ENCODE data around the gene PEX7. TPM values are rescaled to one million over a fixed set of nuclear protein-coding genes. Genes with fewer than 3 reads are reported as not detected.

Gene PEX7
- total RNA-seq, 1 donor from 2014 or later, result 20.0 TPM

DNA sequence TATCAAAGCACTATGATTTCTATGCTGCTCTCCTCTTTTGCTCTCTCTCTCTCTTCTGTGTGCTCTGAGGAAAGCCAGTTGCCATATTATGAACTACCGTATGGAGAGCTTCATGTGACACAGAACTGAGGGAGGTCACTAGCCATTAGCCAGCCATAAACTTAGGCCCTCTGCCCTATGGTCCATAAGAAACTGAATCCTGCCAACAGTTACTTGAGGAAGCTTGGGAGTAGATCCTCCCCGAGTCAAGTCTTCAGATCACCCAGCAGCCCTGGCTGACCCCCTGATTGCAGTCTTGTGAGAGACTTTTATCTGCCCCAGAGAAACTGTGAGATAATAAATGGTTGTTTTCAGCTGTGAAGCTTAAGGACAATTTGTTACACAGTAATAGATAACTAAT is 5.7 kb upstream of the PEX7 start:
- FAIRE-seq, result no peak
- no peak for DNase-seq (ENCODE audit: low read depth)
- no peaks in the 10 kb centered on the region for H3K36me3 ChIP-seq (ENCODE audit: control insufficient read depth, insufficient read depth, low read length)
- no peaks in the 10 kb centered on the region for H3K27me3 ChIP-seq (ENCODE audit: control insufficient read depth, insufficient read depth, low read length)
- no peak overlapping the region for H3K4me3 ChIP-seq (ENCODE audit: low read depth, low read length)
- TF ChIP-seq, protein P1, sequence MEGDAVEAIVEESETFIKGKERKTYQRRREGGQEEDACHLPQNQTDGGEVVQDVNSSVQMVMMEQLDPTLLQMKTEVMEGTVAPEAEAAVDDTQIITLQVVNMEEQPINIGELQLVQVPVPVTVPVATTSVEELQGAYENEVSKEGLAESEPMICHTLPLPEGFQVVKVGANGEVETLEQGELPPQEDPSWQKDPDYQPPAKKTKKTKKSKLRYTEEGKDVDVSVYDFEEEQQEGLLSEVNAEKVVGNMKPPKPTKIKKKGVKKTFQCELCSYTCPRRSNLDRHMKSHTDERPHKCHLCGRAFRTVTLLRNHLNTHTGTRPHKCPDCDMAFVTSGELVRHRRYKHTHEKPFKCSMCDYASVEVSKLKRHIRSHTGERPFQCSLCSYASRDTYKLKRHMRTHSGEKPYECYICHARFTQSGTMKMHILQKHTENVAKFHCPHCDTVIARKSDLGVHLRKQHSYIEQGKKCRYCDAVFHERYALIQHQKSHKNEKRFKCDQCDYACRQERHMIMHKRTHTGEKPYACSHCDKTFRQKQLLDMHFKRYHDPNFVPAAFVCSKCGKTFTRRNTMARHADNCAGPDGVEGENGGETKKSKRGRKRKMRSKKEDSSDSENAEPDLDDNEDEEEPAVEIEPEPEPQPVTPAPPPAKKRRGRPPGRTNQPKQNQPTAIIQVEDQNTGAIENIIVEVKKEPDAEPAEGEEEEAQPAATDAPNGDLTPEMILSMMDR (IDR thresholded peaks at IDR 0.05; ENCODE audit: insufficient read depth, low read length, severe bottlenecking), result no peak

DNA sequence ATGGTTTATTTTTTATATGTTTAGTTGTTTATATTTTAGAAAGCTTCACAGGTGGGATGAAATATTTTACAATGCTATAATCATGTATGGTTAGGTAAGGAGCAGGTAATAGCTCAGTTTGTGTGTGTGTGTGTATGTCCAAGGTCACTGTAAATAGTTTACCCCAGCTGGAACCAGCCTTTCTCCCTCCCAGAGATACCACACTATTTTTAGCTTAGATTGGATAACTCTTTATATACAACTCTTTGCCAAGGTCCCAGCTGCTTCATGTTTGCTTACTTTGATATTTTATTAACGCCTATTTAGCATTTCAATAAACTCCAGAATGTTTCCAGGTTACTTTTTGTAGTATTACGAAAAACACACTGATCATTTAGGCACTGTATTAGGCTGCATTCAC is 1.8 kb upstream of the PEX7 start:
- no peak overlapping the region for H3K4me3 ChIP-seq (ENCODE audit: low read depth, low read length)
- H3K36me3 ChIP-seq (ENCODE audit: control insufficient read depth, insufficient read depth, low read length), result no peaks in the 10 kb centered on the region
- FAIRE-seq, result no peak
- TF ChIP-seq, protein P1 (IDR thresholded peaks at IDR 0.05; ENCODE audit: insufficient read depth, low read length, severe bottlenecking), result no peak
- H3K27me3 ChIP-seq (ENCODE audit: control insufficient read depth, insufficient read depth, low read length), result no peaks in the 10 kb centered on the region
- DNase-seq (ENCODE audit: low read depth), result no peak

DNA sequence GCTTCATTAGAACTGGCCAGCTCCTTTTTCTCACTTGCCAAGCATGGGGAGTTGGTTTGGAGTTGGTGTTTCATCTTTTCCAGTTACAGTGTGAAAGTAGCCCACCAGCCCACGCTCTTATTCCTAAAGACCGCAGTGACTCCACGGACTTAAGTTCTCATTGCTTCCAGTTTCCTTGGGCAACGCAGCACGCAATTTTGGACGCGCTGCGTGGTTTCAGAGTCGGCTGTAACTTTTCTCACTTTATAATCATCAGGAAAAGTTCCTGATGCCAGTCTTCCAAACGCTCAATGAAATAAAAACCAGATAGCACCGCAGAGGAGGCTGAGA is 381 bp upstream of the PEX7 start:
- DNase-seq (ENCODE audit: low read depth) (no peak), FAIRE-seq (no peak)
- TF ChIP-seq, protein P1 (IDR thresholded peaks at IDR 0.05; ENCODE audit: insufficient read depth, low read length, severe bottlenecking), result no peak

DNA sequence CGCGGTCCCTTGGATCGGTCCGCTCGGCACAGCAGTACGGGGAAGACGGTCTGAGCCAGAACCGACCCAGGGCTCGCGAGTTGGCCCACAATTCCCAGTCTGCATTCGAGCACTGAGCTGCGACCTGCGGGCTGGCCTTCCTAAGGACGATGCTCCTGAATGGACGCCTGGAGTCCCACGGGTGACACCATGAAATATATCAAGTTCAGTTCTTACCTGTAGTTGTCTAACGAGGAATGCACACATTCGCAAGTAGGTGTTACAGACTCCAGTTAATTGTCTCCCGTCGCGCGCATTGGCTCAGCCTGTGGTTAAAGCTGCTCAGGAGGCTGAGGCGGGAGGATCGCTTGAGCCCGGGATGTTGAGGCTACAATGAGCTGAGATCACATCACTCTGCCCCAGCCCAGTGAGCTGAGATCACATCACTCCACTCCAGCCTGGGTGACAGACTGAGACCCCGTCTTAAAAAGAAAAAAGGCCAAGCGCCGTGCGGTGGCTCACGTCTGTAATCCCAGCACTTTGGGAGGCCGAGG is 802 bp downstream of the PEX7 start:
- peak overlapping the region; percentile 67 for H3K4me3 ChIP-seq (ENCODE audit: low read depth, low read length)
- H3K36me3 ChIP-seq (ENCODE audit: control insufficient read depth, insufficient read depth, low read length), result no peaks in the 10 kb centered on the region
- no peaks in the 10 kb centered on the region for H3K27me3 ChIP-seq (ENCODE audit: control insufficient read depth, insufficient read depth, low read length)
- no peak for FAIRE-seq
- TF ChIP-seq, protein P1 (IDR thresholded peaks at IDR 0.05; ENCODE audit: insufficient read depth, low read length, severe bottlenecking), result no peak
- no peak for DNase-seq (ENCODE audit: low read depth)

More for the DNA sequence above, 381 bp upstream of the PEX7 start:
- Histone ChIP-seq H3K36me3 (ENCODE audit: control insufficient read depth, insufficient read depth, low read length) (no peaks in the 10 kb centered on the region), H3K27me3 (ENCODE audit: control insufficient read depth, insufficient read depth, low read length) (no peaks in the 10 kb centered on the region), H3K4me3 (ENCODE audit: low read depth, low read length) (peak overlapping the region; percentile 67)

DNA sequence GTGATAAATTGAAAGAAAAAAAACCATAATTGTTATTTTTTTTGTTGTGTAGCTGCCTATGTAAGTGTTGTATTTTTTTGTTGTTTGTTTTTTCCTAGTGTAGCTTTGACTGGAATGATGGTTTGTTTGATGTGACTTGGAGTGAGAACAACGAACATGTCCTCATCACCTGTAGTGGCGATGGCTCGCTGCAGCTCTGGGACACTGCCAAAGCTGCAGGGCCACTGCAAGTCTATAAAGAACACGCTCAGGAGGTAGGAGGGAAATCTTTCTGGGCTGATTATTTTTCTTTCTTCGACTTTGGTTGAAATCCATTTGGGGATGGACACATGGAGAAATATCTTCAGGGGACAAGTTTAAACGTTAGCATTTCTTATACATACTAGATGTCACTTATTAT is 3.8 kb downstream of the PEX7 start:
- TF ChIP-seq, protein P1 (IDR thresholded peaks at IDR 0.05; ENCODE audit: insufficient read depth, low read length, severe bottlenecking), result no peak
- H3K4me3 ChIP-seq (ENCODE audit: low read depth, low read length), result no peak overlapping the region
- no peaks in the 10 kb centered on the region for H3K27me3 ChIP-seq (ENCODE audit: control insufficient read depth, insufficient read depth, low read length)
- peaks cover 1% of the 10 kb centered on the region for H3K36me3 ChIP-seq (ENCODE audit: control insufficient read depth, insufficient read depth, low read length)
- no peak for FAIRE-seq
- no peak for DNase-seq (ENCODE audit: low read depth)

DNA sequence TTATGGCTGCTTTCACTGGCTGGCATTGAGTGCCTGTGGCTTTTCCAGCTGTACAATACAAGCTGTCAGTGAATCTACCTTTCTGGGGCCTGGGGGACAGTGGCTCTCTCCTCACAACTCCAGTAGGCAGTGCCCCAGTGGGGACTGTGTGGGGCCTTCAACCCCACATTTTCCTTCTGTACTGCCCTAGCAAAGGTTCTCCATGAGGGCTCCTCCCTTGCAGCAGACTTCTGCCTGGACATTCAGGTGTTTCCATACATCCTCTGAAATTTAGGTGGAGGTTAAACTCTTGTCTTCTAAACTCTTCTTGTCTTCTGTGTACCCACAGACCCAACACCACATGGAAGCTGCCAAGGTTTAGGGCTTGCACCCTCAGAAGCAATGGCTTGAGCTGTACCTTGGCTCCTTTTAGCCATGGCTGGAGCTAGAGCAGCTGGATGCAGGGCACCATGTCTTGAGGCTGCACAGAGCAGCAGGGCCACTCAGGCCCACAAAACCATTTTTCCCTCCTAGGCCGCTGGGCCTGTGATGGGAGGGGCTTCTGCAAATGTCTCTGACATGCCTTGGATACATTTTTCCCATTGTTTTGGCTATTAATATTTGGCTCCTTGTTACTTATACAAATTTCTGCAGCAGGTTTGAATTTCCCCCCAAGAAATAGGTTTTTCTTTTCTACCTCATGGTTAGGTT is 9.6 kb downstream of the PEX7 start:
- TF ChIP-seq, protein P1 (IDR thresholded peaks at IDR 0.05; ENCODE audit: insufficient read depth, low read length, severe bottlenecking), result no peak
- peaks cover 1% of the 10 kb centered on the region for H3K36me3 ChIP-seq (ENCODE audit: control insufficient read depth, insufficient read depth, low read length)
- no peak for FAIRE-seq

More for the DNA sequence above, 9.6 kb downstream of the PEX7 start:
- Histone ChIP-seq H3K27me3 (ENCODE audit: control insufficient read depth, insufficient read depth, low read length) (no peaks in the 10 kb centered on the region), H3K4me3 (ENCODE audit: low read depth, low read length) (no peak overlapping the region)
- DNase-seq (ENCODE audit: low read depth), result no peak

All from bronchial epithelial cell (primary cell).